Erythroblast (primary cell): ENCODE results near the gene LYST.

Experiments
- GATA1 ChIP-seq: IDR thresholded peaks from 2 replicates; pipeline ENCODE4 v1.6.1; 2011; ENCODE audit warnings: low read depth, mild to moderate bottlenecking, control low read depth, low read length, moderate library complexity
- POLR2A ChIP-seq: IDR thresholded peaks from 2 replicates; pipeline ENCODE4 v1.6.1; 2011; ENCODE audit warnings: mild to moderate bottlenecking, low read length

GRCh38 chr1:235776396-235776795 is 90.3 kb downstream of the LYST start:
- TF ChIP-seq POLR2A (no peak), GATA1 (no peak)
